ENCODE data around the gene HOXD12. TPM values are rescaled to one million over a fixed set of nuclear protein-coding genes. Genes with fewer than 3 reads are reported as not detected.

Gene HOXD12
- total and polyA plus RNA-seq, 9 donors = not detected

GRCh38 chr2:176138923-176139660 lies 39.5 kb downstream of the HOXD12 start:
- H3K4me1 ChIP-seq (ENCODE audit: insufficient read depth) = peaks cover 16% of the 10 kb centered on the region
- 4 to 12% (median 9%) methylated on average over 28 of the region's 28 CpGs for WGBS, 3 donors
- peak overlapping the region; percentile 53 for H3K4me3 ChIP-seq
- peak overlapping the region; percentile 80 to 99 for H3K27ac ChIP-seq
- peak in 4 of 5 donors; percentile 38 to 62 (median 48) for DNase-seq
- H3K9me3 ChIP-seq = no peaks in the 10 kb centered on the region
- TF ChIP-seq CTCF (IDR thresholded peaks at IDR 0.05) = no peak
- TF ChIP-seq POLR2A (IDR thresholded peaks at IDR 0.05) = no peak
- no peak for TF ChIP-seq EP300 (IDR thresholded peaks at IDR 0.05)
- H3K27me3 ChIP-seq = no peaks in the 10 kb centered on the region
- intact Hi-C loops (cut with DNase I) = loop anchor here in 1 of 4 donors (10.0 kb wide), 1 partner anchor 1126 kb away; the partner anchor contains the start of gene NFE2L2
- H3K36me3 ChIP-seq = no peaks in the 10 kb centered on the region

- no peaks in the 10 kb centered on the region for H3K9me3 ChIP-seq
- TF ChIP-seq CTCF (IDR thresholded peaks at IDR 0.05) (no peak), POLR2A (IDR thresholded peaks at IDR 0.05) (peak; percentile 42), EP300 (IDR thresholded peaks at IDR 0.05) (no peak)
- WGBS, 3 donors = 5 to 6% (median 5%) methylated on average over 41 of the region's 41 CpGs
- no peaks in the 10 kb centered on the region for H3K27me3 ChIP-seq
- intact Hi-C loops (cut with DNase I) = loop anchor here (2.0 to 10.0 kb wide), 7 partner anchors 125 to 1125 kb away; partner anchors contain the start of genes MTX2 (in 1 of the 4) and NFE2L2 (in 1 of the 4)
- no peaks in the 10 kb centered on the region for H3K36me3 ChIP-seq
- peaks cover 10% of the 10 kb centered on the region for H3K4me1 ChIP-seq (ENCODE audit: insufficient read depth)
- DNase-seq = peak; percentile 72 to 81 (median 75)
- peak overlapping the region; percentile 80 to 99 for H3K27ac ChIP-seq
- peak overlapping the region; percentile 53 for H3K4me3 ChIP-seq
These were observed 40.3 kb downstream of the HOXD12 start for GRCh38 chr2:176139661-176140512.

GRCh38 chr2:176140513-176141317 lies 41.1 kb downstream of the HOXD12 start:
- WGBS, 3 donors = 7 to 18% (median 7%) methylated on average over 16 to 48 of the region's 48 CpGs

More at GRCh38 chr2:176140513-176141317, 41.1 kb downstream of the HOXD12 start:
- intact Hi-C loops (cut with DNase I) = loop anchor here (2.0 to 10.0 kb wide), 6 partner anchors 124 to 497 kb away; partner anchors contain the start of gene MTX2 (in 1 of the 4)
- H3K27me3 ChIP-seq = no peaks in the 10 kb centered on the region
- H3K9me3 ChIP-seq = no peaks in the 10 kb centered on the region
- no peaks in the 10 kb centered on the region for H3K36me3 ChIP-seq
- peak; percentile 84 to 90 (median 90) for DNase-seq
- H3K27ac ChIP-seq = peak overlapping the region; percentile 80 to 99
- TF ChIP-seq POLR2A (IDR thresholded peaks at IDR 0.05) (no peak), CTCF (IDR thresholded peaks at IDR 0.05) (peak; percentile 98 to 99 (median 98))
- peak overlapping the region; percentile 53 for H3K4me3 ChIP-seq
- H3K4me1 ChIP-seq (ENCODE audit: insufficient read depth) = peaks cover 9% of the 10 kb centered on the region

Measured in ovary (tissue), 9 donors.